Glomerular visceral epithelial cell (primary cell): ENCODE results near the gene OR5D18.
"Not testable (repeated sequence)": the region's sequence is repeated elsewhere in the genome, so short reads cannot be mapped to it uniquely, and the experiment has no call there.

Experiments
- DNase-seq: peaks from one replicate; pipeline ENCODE4 v3.0.0-alpha.2; 2016; ENCODE audit errors: extremely low spot score

OR5D18 gene

GRCh38 chr11:55819330-55819729 lies at the start of gene OR5D18:
OR5D18 (plus strand) TSS chr11:55819630; CDS start chr11:55819630, 0 bp downstream.
- no peak for DNase-seq

GRCh38 chr11:55773138-55773537 lies 46.3 kb upstream of the OR5D18 start, which contains the start of gene OR5D13:
OR5D13 (plus strand) TSS chr11:55773438; CDS start chr11:55773438, 0 bp downstream.
- no peak for DNase-seq

GRCh38 chr11:55791606-55792005 lies 27.8 kb upstream of the OR5D18 start:
- no peak for DNase-seq

- no peak for DNase-seq
These were observed 26.1 kb upstream of the OR5D18 start for GRCh38 chr11:55793321-55793720.

GRCh38 chr11:55795256-55795655 lies 24.2 kb upstream of the OR5D18 start, which contains the start of gene OR5D14:
OR5D14 (plus strand) TSS chr11:55795556; CDS start chr11:55795556, 0 bp downstream.
- no peak for DNase-seq

GRCh38 chr11:55806248-55806647 lies 13.2 kb upstream of the OR5D18 start:
- no peak for DNase-seq

GRCh38 chr11:55811067-55811466 lies 8.4 kb upstream of the OR5D18 start, which contains the start of gene OR5L1:
OR5L1 (plus strand) TSS chr11:55811367; CDS start chr11:55811467, 100 bp downstream.
- DNase-seq: no peak

GRCh38 chr11:55826919-55827318 lies 7.5 kb downstream of the OR5D18 start, which contains the start of gene OR5L2:
OR5L2 (plus strand) TSS chr11:55827219; CDS start chr11:55827219, 0 bp downstream.
- no peak for DNase-seq

- DNase-seq: no peak
These were observed 19.0 kb downstream of the OR5D18 start, which contains the start of gene OR5D16 for GRCh38 chr11:55838452-55838851. OR5D16 (plus strand) TSS chr11:55838752; CDS start chr11:55838752, 0 bp downstream.

- no peak for DNase-seq
These were observed 28.0 kb downstream of the OR5D18 start for GRCh38 chr11:55847453-55847852.

GRCh38 chr11:55849037-55849436 lies 29.6 kb downstream of the OR5D18 start:
- no peak for DNase-seq

- DNase-seq: no peak
These were observed 32.7 kb downstream of the OR5D18 start for GRCh38 chr11:55852141-55852540.

- DNase-seq: no peak
These were observed 35.3 kb downstream of the OR5D18 start for GRCh38 chr11:55854704-55855103.

GRCh38 chr11:55867354-55867753 lies 47.9 kb downstream of the OR5D18 start:
- DNase-seq: not testable (repeated sequence)
